ENCODE results near the gene C19orf47. TPM values are rescaled to one million over a fixed set of nuclear protein-coding genes. Genes with fewer than 3 reads are reported as not detected.

C19orf47 gene
- total RNA-seq, 4 donors from 2014 or later: 7.6 to 11.9 (median 8.3) TPM

DNA sequence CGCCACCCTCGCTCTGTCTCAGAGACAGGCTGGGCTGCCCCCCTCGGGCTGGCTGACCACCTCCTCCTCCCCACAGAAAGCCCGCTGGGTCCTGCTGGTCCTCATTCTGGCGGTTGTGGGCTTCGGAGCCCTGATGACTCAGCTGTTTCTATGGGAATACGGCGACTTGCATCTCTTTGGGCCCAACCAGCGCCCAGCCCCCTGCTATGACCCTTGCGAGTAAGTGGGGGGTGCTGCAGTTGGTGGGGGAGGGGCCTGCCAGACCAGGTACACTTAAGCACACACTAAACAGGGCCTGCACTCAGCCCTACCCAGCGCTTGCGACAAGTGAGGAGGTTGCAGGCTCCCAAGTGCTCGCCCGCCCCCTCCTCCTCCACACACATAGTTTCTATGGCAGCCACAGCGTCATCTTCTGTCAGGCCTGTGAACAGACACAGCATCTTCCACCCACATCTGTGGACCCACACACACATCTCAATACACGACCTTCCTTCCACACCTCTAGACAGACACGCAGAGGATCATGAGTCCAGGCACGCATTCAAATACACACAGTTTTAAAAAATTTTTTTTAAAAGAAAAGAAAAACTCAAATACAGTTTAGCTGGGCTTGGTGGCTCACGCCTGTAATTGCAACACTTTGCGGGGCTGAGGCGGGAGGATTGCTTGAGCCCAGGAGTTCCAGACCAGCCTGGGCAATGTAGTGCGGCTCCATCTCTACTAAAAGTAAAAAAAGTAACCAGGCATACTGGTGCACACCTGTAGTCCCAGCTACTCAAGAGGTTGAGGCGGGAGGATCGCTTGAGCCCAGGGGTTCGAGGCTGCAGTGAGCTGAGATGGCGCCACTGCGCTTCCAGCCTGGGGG lies 18.7 kb upstream of the C19orf47 start:
- no peak for DNase-seq (ENCODE audit: low spot score)
- ATAC-seq (ENCODE audit: low FRiP score): no peak
- TF ChIP-seq, protein P1, sequence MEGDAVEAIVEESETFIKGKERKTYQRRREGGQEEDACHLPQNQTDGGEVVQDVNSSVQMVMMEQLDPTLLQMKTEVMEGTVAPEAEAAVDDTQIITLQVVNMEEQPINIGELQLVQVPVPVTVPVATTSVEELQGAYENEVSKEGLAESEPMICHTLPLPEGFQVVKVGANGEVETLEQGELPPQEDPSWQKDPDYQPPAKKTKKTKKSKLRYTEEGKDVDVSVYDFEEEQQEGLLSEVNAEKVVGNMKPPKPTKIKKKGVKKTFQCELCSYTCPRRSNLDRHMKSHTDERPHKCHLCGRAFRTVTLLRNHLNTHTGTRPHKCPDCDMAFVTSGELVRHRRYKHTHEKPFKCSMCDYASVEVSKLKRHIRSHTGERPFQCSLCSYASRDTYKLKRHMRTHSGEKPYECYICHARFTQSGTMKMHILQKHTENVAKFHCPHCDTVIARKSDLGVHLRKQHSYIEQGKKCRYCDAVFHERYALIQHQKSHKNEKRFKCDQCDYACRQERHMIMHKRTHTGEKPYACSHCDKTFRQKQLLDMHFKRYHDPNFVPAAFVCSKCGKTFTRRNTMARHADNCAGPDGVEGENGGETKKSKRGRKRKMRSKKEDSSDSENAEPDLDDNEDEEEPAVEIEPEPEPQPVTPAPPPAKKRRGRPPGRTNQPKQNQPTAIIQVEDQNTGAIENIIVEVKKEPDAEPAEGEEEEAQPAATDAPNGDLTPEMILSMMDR (IDR thresholded peaks at IDR 0.05): no peak

DNA sequence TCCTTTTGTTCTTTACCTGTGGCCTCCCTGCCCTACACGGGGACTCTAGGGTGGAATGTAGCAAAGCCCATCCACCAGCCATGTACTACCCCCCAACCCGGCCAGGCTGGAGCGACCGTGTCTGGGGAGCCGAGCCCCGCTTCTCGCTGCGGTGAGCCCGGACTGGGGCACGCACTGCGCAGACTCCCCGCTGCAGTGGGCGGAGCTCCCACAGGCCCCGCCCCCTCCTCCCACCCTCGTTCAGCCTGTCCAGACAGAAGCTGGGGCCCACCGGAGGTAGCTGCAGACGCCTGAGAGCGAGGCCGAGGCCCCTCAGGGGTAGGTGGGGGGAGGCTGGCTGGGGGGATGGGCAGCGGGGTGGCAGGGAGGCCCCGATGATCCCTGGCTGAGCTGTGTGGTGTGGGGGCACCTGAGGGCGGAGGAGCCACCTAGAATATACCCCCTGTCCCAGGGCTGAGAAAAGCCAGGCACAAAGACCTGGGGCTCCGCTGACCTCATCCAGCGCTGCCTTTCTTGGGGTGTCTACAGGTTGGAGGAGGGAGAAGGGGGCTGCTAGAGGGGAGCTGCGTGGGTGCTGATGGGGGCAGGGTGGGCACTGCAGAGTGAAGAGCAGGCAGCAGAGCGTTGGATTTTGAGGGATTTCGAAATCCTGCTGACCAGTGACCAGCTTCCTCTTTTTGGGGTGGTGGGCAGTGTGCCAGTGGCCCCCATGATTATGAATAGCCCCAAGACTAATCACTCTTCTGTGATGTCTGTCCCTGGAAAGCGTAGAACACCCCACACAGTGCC lies 17.6 kb upstream of the C19orf47 start:
- peak; percentile 56 for ATAC-seq (ENCODE audit: low FRiP score)
- TF ChIP-seq, protein P1 (IDR thresholded peaks at IDR 0.05): no peak
- peak; percentile 67 for DNase-seq (ENCODE audit: low spot score)

DNA sequence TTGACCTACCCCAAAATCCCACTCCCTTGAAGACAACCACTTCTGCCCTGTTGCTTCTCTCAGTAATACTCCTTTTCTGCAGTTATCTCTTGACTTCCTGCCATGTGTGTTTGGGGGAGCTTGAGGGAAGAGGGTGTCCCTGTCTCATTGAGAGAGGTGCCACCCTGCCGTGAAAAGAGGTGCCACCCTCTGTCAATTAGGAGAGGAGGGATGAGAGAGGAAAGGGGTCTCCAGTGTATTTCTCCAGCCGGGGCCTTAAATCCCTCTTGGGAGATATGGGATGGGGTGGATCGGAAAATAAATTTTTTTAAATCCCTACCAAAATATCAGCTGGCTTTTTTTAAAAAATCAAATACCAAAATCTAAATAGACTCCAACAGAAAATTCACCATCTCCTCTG lies 16.8 kb upstream of the C19orf47 start:
- TF ChIP-seq, protein P1 (IDR thresholded peaks at IDR 0.05): no peak
- ATAC-seq (ENCODE audit: low FRiP score) (no peak), DNase-seq (ENCODE audit: low spot score) (no peak)

DNA sequence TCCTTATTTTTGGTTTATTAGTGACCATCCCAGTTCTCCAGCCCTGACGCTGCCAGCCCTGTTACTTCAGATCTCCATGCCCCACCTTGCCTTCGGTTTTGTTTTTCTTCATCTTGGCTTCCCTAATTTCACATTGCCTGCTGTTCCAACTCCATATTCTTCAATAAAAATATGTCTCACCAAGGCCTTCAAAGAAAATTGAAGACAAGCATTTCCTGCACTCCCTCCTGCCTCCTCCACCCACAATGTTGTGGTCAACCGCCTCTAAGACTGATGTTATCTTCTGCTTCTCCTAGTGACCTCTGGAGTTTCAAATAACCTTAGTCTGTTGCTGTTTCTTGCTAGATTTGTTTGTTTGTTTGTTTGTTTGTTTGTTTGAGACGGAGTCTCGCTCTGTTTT lies 14.9 kb upstream of the C19orf47 start:
- TF ChIP-seq, protein P1 (IDR thresholded peaks at IDR 0.05): no peak
- ATAC-seq (ENCODE audit: low FRiP score) (no peak), DNase-seq (ENCODE audit: low spot score) (no peak)

DNA sequence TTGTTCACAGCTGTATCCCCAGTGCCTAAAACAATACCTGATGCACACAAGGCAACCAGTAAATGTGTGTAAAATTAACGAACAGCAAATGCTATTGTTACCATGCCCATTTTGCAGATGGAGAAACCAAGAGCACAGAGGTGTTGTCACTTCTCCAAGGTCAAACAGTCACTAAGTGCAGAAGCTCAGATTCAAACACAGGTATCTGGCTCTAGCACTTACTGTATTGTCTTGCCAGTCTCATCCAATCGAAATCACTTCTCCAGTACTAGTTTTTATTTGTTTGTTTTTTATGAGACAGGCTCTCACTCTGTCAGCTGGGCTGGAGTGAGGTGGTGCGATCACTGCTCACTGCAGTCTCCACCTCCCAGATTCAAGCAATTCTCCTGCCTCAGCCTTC lies 14.0 kb upstream of the C19orf47 start:
- TF ChIP-seq, protein P1 (IDR thresholded peaks at IDR 0.05): no peak
- DNase-seq (ENCODE audit: low spot score): no peak
- ATAC-seq (ENCODE audit: low FRiP score): no peak

DNA sequence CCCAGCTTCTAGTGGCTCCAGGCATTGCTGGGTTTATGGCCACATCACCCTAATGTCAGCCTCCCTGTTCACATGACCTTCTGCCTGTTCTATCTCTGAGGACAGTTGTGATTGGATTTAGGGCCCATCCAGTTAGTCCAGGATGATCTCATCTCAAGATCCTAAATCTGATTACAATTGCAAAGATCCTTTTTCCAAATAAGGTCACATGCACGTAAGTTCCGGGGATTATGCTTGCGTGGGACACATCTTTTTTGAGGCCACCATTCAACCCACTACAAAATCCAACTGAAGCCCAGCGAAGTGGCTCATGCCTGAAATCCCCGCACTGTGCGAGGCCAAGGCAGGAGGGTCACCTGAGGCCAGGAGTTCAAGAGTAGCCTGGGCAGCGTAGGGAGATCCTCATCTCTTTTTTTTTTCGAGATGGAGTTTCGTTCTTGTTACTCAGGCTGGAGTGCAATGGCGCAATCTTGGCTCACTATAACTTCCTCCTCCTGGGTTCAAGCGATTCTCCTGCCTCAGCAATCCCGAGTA lies 12.6 kb upstream of the C19orf47 start:
- TF ChIP-seq, protein P1 (IDR thresholded peaks at IDR 0.05): no peak
- DNase-seq (ENCODE audit: low spot score): no peak
- no peak for ATAC-seq (ENCODE audit: low FRiP score)

Measured in omental fat pad (tissue), 4 donors.